Right atrium auricular region (tissue), 2 donors: Measurements from ENCODE around the gene SEC22C. TPM values are rescaled to one million over a fixed set of nuclear protein-coding genes. Genes with fewer than 3 reads are reported as not detected.
"Not testable (repeated sequence)": the region's sequence is repeated elsewhere in the genome, so short reads cannot be mapped to it uniquely, and the experiment has no call there.

Experiments
- DNase-seq: peaks from one replicate; pipeline ENCODE4 v3.0.0-alpha.2; 2019; ENCODE audit warnings: low spot score
- H3K27ac ChIP-seq, 2 donors: fragments of 200-600 bp; sonication (generic); 1 replicate in 1 of 2; 2 replicates in 1 of 2; pipeline ENCODE4 v1.5.1; 2016 to 2019
- H3K27me3 ChIP-seq, 2 donors: fragments of 200-600 bp; sonication (generic); one replicate each; pipeline versions ENCODE4 v1.5.1 to v1.6.0; 2017 to 2019
- H3K36me3 ChIP-seq: fragments of 200-600 bp; sonication (generic); one replicate; pipeline ENCODE4 v1.5.1; 2016
- H3K4me1 ChIP-seq, 2 donors: fragments of 200-600 bp; sonication (generic); one replicate each; pipeline versions ENCODE4 v1.5.1 to v1.6.0; 2017 to 2019
- H3K4me3 ChIP-seq, 2 donors: fragments of 200-600 bp; sonication (generic); 1 replicate in 1 of 2; 2 replicates in 1 of 2; pipeline ENCODE4 v1.5.1; 2017 to 2019; ENCODE audit warnings: mild to moderate bottlenecking in 1 of 2, moderate library complexity in 1 of 2
- H3K9me3 ChIP-seq, 2 donors: fragments of 200-600 bp; sonication (generic); one replicate each; pipeline ENCODE4 v1.5.1; 2019
- total RNA-seq, 2 donors: library from RNA; depleted of rRNA; stranded (reverse); fragments of >200 nt; gene quantifications; one replicate each; pipeline ENCODE4 v1.1.0, GENCODE V29; 2016
- TF ChIP-seq, protein P1 (sequence below), 2 donors: fragments of 200-600 bp; sonication (generic); IDR thresholded peaks; one replicate each; pipeline ENCODE4 v1.5.1; 2019; ENCODE audit warnings: antibody characterized with exemption in 2 of 2

Gene SEC22C
- total RNA-seq, 2 donors from 2014 or later: 32.3 to 36.2 TPM

DNA sequence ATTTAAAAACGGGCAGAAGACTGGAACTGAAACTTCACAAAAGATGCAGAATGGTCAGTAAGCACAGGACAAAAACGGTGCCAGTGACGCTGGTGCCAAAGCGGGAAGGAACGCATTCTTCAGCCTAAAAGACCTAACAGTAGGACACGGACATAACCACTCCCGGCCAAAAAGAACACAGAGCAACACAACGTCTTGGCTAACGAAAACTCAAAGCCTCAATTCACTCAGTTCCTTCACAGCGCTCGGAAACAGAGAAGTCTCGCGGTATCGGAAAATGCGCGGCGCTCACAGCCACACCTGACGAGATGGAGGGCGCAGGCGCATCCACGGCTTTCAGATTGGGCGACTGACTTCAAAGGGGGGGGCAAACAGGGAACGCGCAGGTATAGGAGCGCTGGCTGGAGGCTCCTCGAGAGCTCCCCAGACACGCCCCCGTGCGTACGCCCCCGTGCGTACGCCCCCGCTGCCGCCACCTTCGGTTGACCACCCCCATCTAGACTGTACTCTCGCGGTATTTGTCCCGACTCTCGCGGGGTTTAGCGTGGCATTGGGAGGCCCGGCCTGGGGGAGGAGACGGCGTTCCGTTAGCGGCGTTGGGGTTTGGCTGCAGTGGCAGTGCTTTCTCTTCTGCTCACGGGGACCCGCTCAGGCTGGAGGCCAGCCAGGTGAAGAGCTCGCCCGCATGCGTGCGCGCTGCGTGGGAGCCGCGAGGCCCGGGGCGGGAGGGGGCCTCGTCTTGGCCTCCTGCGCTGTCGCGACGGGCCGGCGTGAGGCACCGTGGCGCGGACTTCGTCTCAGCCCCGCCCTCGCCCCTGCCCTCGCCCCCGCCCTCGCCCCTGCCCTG, 18.6 kb upstream of the SEC22C start, which contains the start of gene NKTR:
TSS of gene NKTR (plus strand) at position 576 of the 847 bp plus-strand sequence. CDS start 321 bp downstream, outside the sequence.
- TF ChIP-seq, protein P1, sequence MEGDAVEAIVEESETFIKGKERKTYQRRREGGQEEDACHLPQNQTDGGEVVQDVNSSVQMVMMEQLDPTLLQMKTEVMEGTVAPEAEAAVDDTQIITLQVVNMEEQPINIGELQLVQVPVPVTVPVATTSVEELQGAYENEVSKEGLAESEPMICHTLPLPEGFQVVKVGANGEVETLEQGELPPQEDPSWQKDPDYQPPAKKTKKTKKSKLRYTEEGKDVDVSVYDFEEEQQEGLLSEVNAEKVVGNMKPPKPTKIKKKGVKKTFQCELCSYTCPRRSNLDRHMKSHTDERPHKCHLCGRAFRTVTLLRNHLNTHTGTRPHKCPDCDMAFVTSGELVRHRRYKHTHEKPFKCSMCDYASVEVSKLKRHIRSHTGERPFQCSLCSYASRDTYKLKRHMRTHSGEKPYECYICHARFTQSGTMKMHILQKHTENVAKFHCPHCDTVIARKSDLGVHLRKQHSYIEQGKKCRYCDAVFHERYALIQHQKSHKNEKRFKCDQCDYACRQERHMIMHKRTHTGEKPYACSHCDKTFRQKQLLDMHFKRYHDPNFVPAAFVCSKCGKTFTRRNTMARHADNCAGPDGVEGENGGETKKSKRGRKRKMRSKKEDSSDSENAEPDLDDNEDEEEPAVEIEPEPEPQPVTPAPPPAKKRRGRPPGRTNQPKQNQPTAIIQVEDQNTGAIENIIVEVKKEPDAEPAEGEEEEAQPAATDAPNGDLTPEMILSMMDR (IDR thresholded peaks at IDR 0.05): peak in 1 of 2 donors; percentile 23
- Histone ChIP-seq H3K4me3 (peak within 1 kb of the TSS; percentile 64 to 96), H3K36me3 (no peaks in the 10 kb centered on the region), H3K4me1 (peaks cover 0 to 24% of the 10 kb centered on the region in 2 donors), H3K9me3 (peaks cover 0 to 7% of the 10 kb centered on the region in 2 donors), H3K27ac (peak within 1 kb of the TSS; percentile 98 to 99), H3K27me3 (no peaks in the 10 kb centered on the region)
- peak; percentile 96 for DNase-seq

DNA sequence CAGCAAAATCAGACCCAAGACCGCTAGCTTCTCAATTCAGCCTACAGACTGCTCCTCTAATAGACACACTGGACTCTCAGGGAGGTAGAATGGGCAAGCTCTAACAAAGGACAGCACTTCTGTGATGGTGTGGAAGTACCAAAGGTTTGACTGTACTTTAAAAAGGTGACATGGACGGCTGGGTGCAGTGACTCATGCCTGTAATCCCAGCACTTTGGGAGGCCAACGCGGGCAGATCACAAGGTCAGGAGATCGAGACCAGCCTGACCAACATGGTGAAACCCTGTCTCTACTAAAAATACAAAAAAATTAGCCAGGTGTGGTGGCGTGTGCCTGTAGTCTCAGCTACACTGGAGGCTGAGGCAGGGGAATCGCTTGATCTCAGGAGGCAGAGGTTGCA, 15.3 kb upstream of the SEC22C start:
- not testable (repeated sequence) for H3K36me3 ChIP-seq, H3K9me3 ChIP-seq, H3K4me3 ChIP-seq, DNase-seq, H3K27ac ChIP-seq, H3K27me3 ChIP-seq
- peaks cover 0 to 13% of the 10 kb centered on the region in 2 donors for H3K4me1 ChIP-seq

DNA sequence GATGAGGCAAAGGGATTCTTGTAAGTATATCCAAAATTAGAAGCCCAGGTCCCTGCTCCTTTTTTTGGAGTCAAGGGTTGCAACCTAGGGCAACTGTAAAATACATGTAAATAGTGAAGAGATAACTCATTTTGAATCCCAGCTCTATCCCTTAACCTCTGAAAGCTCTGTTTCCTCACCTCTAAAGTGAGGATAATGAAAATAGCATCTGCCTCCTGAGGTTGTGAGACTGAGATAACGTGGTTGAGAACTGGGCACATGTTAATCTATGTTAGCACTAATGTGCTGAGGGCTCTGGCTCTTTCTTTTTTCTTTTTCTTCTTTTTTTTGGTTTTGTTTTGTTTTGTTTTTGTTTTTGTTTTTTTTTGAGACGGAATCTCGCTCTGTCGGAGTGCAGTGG, 13.9 kb upstream of the SEC22C start:
- no peak for DNase-seq
- TF ChIP-seq, protein P1 (IDR thresholded peaks at IDR 0.05): no peak
- Histone ChIP-seq H3K9me3 (no peaks in the 10 kb centered on the region), H3K36me3 (no peaks in the 10 kb centered on the region), H3K27me3 (no peaks in the 10 kb centered on the region), H3K4me1 (peaks cover 0 to 12% of the 10 kb centered on the region in 2 donors), H3K27ac (peak overlapping the region in 1 of 2 donors; percentile 10), H3K4me3 (no peak overlapping the region)

DNA sequence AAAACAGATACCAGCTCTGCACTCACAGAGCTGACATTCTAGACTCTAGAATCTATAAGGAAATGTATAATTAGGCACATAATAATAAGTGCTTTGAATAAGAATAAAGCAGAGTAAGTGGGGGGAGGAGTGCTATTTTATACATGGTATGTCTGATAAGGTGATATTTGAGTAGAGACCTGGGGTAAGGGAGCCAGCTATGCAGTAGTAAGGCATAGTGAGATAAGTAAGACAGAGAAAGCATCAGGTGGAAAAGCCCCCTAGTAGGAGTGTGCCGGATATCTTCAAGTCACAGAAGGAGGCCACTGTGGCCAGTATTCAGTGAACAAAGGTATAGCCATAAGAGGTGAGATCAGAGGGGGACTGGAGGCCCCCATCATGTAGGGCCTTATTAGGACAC, 11.9 kb upstream of the SEC22C start:
- TF ChIP-seq, protein P1 (IDR thresholded peaks at IDR 0.05): no peak
- Histone ChIP-seq H3K27me3 (no peaks in the 10 kb centered on the region), H3K9me3 (no peaks in the 10 kb centered on the region), H3K27ac (no peak overlapping the region), H3K4me1 (peaks cover 0 to 11% of the 10 kb centered on the region in 2 donors), H3K4me3 (no peak overlapping the region), H3K36me3 (no peaks in the 10 kb centered on the region)
- DNase-seq: no peak

DNA sequence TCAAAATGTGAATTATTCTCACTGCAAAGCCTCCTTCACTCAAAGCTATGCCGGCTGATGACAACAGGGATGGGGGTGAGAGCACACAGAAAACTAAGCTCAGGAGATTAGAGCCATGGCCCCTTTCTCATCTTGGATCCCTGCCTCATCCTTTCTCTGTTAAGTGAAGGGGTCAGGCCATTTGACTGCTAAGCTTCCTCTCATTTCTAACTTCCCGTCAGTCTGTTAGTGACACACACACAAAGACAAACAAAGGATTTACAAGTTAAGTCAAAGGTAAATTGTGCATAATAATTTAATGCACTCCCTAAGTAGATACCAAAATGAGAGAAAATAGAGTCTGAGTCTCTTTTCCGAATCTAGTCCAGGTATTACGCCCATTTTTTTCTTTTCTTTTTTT, 10.0 kb upstream of the SEC22C start:
- H3K4me3 ChIP-seq: peak overlapping the region; percentile 74
- TF ChIP-seq, protein P1 (IDR thresholded peaks at IDR 0.05): no peak
- H3K36me3 ChIP-seq: no peaks in the 10 kb centered on the region
- no peaks in the 10 kb centered on the region for H3K9me3 ChIP-seq
- DNase-seq: no peak
- peak overlapping the region in 1 of 2 donors; percentile 88 for H3K27ac ChIP-seq
- H3K4me1 ChIP-seq: peaks cover 0 to 11% of the 10 kb centered on the region in 2 donors
- no peaks in the 10 kb centered on the region for H3K27me3 ChIP-seq

DNA sequence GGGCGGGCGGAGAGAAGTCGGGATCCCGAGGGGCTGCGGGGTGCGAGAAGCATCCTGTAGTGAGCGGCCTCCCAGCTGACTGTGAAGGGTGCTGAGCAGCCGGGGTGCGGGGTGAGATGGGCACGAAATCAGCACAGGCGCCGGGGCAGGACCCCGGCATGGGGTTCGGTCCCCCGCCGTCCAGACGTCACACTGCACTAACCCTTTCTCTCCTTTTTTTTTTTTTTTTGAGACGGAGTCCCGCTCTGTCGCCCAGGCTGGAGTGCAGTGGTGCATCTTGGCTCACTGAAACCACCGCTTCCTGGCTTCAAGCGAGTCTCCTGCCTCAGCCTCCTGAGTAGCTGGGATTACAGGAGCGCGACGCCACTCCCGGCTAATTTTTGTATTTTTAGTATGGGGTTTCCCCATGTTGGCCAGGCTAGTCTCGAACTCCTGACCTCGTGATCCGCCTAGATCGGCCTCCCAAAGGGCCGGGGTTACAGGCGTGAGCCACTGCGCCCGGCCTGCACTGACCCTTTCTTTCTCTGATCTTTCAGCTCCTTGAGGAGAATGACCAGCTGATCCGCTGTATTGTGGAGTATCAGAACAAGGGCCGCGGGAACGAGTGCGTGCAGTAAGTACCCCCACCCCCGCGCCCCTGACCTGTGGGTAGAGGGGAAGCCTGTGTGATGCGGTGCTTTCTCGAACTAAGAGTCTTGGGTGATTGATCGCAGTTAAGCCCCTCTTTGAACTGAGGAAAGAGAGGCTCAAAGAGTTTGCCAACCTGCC, 9.4 kb upstream of the SEC22C start:
- peak overlapping the region; percentile 84 to 88 for H3K27ac ChIP-seq
- peak overlapping the region; percentile 74 for H3K4me3 ChIP-seq
- TF ChIP-seq, protein P1 (IDR thresholded peaks at IDR 0.05): no peak
- peaks cover 0 to 11% of the 10 kb centered on the region in 2 donors for H3K4me1 ChIP-seq
- no peaks in the 10 kb centered on the region for H3K27me3 ChIP-seq
- H3K9me3 ChIP-seq: no peaks in the 10 kb centered on the region
- no peaks in the 10 kb centered on the region for H3K36me3 ChIP-seq
- DNase-seq: no peak
